ENCODE measurements around the gene KLHL6. TPM values are rescaled to one million over a fixed set of nuclear protein-coding genes. Genes with fewer than 3 reads are reported as not detected.

KLHL6 gene, protein sequence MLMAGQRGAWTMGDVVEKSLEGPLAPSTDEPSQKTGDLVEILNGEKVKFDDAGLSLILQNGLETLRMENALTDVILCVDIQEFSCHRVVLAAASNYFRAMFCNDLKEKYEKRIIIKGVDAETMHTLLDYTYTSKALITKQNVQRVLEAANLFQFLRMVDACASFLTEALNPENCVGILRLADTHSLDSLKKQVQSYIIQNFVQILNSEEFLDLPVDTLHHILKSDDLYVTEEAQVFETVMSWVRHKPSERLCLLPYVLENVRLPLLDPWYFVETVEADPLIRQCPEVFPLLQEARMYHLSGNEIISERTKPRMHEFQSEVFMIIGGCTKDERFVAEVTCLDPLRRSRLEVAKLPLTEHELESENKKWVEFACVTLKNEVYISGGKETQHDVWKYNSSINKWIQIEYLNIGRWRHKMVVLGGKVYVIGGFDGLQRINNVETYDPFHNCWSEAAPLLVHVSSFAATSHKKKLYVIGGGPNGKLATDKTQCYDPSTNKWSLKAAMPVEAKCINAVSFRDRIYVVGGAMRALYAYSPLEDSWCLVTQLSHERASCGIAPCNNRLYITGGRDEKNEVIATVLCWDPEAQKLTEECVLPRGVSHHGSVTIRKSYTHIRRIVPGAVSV
- 0.01 to 0.02 TPM (median 0.01 TPM) in 3 of 5 replicates, not detected in the others for total RNA-seq (2022; extraction: Qiagen RNA extraction)

DNA sequence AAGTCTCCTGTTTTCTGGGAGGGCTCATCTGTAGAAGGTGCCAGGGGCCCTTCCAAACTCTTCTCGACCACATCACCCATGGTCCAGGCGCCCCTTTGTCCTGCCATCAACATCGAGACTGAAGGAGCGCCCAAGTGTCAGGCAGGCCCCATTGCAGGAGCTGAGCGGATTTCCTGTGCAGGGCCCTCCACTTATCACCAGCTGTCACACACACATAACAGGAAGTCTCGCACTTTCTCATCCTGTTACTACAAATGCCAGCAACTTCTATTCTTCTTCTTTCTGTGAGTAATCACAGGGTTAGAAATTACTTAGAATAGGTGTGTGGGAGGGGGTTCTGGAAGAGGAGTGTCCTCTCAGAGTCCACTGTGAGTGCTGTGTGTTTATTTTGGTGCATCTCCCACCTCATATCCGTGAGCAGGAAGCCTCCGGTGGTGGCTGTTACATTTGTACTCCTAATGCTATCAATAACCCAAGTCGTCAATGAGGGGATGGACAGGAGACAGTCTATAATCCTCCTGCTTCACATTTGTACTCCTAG is at the start of gene KLHL6:
KLHL6 (minus strand) TSS at position 166 of the 541 bp plus-strand sequence; CDS start at position 113, 53 bp downstream.

Other genes starting within 250 kb of the KLHL6 start
- 0.19 to 0.69 TPM (median 0.26 TPM) in 5 replicates for gene MCF2L2, start 127.1 kb downstream of the KLHL6 start, total RNA-seq (2022; extraction: Qiagen RNA extraction)
- gene KLHL24, start 79.9 kb upstream of the KLHL6 start, total RNA-seq (2022; extraction: Qiagen RNA extraction), result 5.8 to 10.8 TPM (median 7.5 TPM) in 5 replicates
- gene YEATS2, start 142.1 kb upstream of the KLHL6 start, total RNA-seq (2022; extraction: Qiagen RNA extraction), result 10.1 to 15.1 TPM (median 13.3 TPM) in 5 replicates

Data from A549 treated with dexamethasone at 1 μM for 4 hours (cell line).